CD14-positive monocyte (primary cell): ENCODE results near the gene FAM120B. TPM values are rescaled to one million over a fixed set of nuclear protein-coding genes. Genes with fewer than 3 reads are reported as not detected.

Source experiments
- DNase-seq, 3 donors: peaks; one replicate each; pipeline ENCODE4 v3.0.0-alpha.2; 2011 to 2022
- H2AFZ ChIP-seq: 2 replicates; pipeline ENCODE4 v1.6.0; 2012; ENCODE audit warnings: mild to moderate bottlenecking, low read depth, low read length, inconsistent platforms; ENCODE audit not compliant: insufficient read depth, poor library complexity, severe bottlenecking
- H3K27ac ChIP-seq, 2 donors: 1 replicate in 1 of 2; 2 replicates in 1 of 2; pipeline ENCODE4 v1.5.1; 2012 to 2013; ENCODE audit warnings: low read length in 2 of 2, control low read depth in 1 of 2, inconsistent platforms in 1 of 2, low read depth in 1 of 2, mild to moderate bottlenecking in 1 of 2
- H3K27me3 ChIP-seq, 2 donors: one replicate each; pipeline versions ENCODE4 v1.6.0 to v1.6.1; 2011 to 2013; ENCODE audit warnings: low read length in 2 of 2; ENCODE audit not compliant: control insufficient read depth in 2 of 2, insufficient read depth in 2 of 2
- H3K36me3 ChIP-seq, 2 donors: replicated peaks in 1 of 2; 1 replicate in 1 of 2; 2 replicates in 1 of 2; pipeline versions ENCODE4 v1.5.1 to v1.6.1; 2012 to 2013; ENCODE audit warnings: low read length in 2 of 2, control low read depth in 1 of 2, inconsistent platforms in 1 of 2, mild to moderate bottlenecking in 1 of 2; ENCODE audit not compliant: insufficient read depth in 2 of 2, control insufficient read depth in 1 of 2
- H3K4me1 ChIP-seq, 2 donors: 1 replicate in 1 of 2; 2 replicates in 1 of 2; pipeline versions ENCODE4 v1.5.1 to v1.6.1; 2012 to 2013; ENCODE audit warnings: low read length in 2 of 2, control low read depth in 1 of 2, inconsistent platforms in 1 of 2, mild to moderate bottlenecking in 1 of 2, moderate library complexity in 1 of 2; ENCODE audit not compliant: insufficient read depth in 2 of 2, control insufficient read depth in 1 of 2
- H3K4me2 ChIP-seq: replicated peaks from 2 replicates; pipeline ENCODE3; 2012; ENCODE audit warnings: low read length, moderate library complexity, mild to moderate bottlenecking; ENCODE audit not compliant: poor library complexity, severe bottlenecking; ENCODE audit errors: extremely low read depth
- H3K4me3 ChIP-seq, 3 experiments: fragments of 200-600 bp in 1 of 3; sonication (generic) in 1 of 3; replicated peaks in 1 of 3; 1 replicate in 2 of 3; 2 replicates in 1 of 3; pipeline ENCODE4 v1.5.1; 2011 to 2013; ENCODE audit warnings: low read length in 3 of 3, mild to moderate bottlenecking in 3 of 3, control low read depth in 2 of 3, low read depth in 2 of 3, inconsistent platforms in 1 of 3, moderate library complexity in 1 of 3
- H3K79me2 ChIP-seq: 2 replicates; pipeline ENCODE4 v1.6.0; 2012; ENCODE audit warnings: mild to moderate bottlenecking, control low read depth, inconsistent platforms, low read length, moderate library complexity; ENCODE audit not compliant: insufficient read depth
- H3K9ac ChIP-seq: 2 replicates; pipeline ENCODE4 v1.6.0; 2017; ENCODE audit warnings: low read length, mild to moderate bottlenecking; ENCODE audit not compliant: insufficient read depth, poor library complexity, severe bottlenecking
- H3K9me3 ChIP-seq, 2 donors: replicated peaks in 1 of 2; 1 replicate in 1 of 2; 2 replicates in 1 of 2; pipeline versions ENCODE4 v1.5.1 to v1.6.1; 2012 to 2013; ENCODE audit warnings: low read length in 2 of 2, control low read depth in 1 of 2; ENCODE audit not compliant: control insufficient read depth in 1 of 2, insufficient read depth in 1 of 2
- H4K20me1 ChIP-seq: 2 replicates; pipeline ENCODE4 v1.6.0; 2012; ENCODE audit warnings: mild to moderate bottlenecking, low read length, control low read depth, moderate library complexity; ENCODE audit not compliant: insufficient read depth
- H3K27ac Mint-ChIP-seq, 7 donors: one replicate each; pipeline ENCODE4 v1.8.0; 2020; ENCODE audit warnings: mild to moderate bottlenecking in 7 of 7, mixed read lengths in 7 of 7, moderate library complexity in 6 of 7, inconsistent platforms in 2 of 7
- H3K27me3 Mint-ChIP-seq, 3 donors: one replicate each; pipeline ENCODE4 v1.8.0; 2021 to 2022; ENCODE audit warnings: low read depth in 3 of 3, mild to moderate bottlenecking in 3 of 3, mixed read lengths in 3 of 3, moderate library complexity in 3 of 3, inconsistent platforms in 1 of 3
- H3K36me3 Mint-ChIP-seq, 2 donors: one replicate each; pipeline ENCODE4 v1.8.0; 2020; ENCODE audit warnings: mixed read lengths in 2 of 2, inconsistent platforms in 1 of 2, mild to moderate bottlenecking in 1 of 2
- H3K4me1 Mint-ChIP-seq: one replicate; pipeline ENCODE4 v1.8.0; 2020; ENCODE audit warnings: mild to moderate bottlenecking, mixed read lengths
- H3K4me3 Mint-ChIP-seq, 2 donors: one replicate each; pipeline ENCODE4 v1.8.0; 2020; ENCODE audit warnings: mild to moderate bottlenecking in 2 of 2, mixed read lengths in 2 of 2, moderate library complexity in 1 of 2
- H3K9me3 Mint-ChIP-seq, 7 donors: one replicate each; pipeline ENCODE4 v1.8.0; 2020 to 2022; ENCODE audit warnings: mixed read lengths in 7 of 7, mild to moderate bottlenecking in 6 of 7, moderate library complexity in 6 of 7, inconsistent platforms in 2 of 7
- WGBS: methylation state at CpG from one replicate; pipeline ENCODE4 v1.1.5; 2013; ENCODE audit warnings: missing lambda C conversion rate; ENCODE audit not compliant: insufficient coverage; 5-methylcytosine and 5-hydroxymethylcytosine counted together
- intact Hi-C, 2 donors: fragments of 100-400 bp; cut with micrococcal nuclease; formaldehyde crosslinking; loops; one replicate each; pipeline versions ENCODE4 v1.15.0 to v1.15.1; 2023
- polyA plus RNA-seq, 3 donors: library from polyadenylated mRNA; depleted of rRNA in 1 of 3; unstranded in 2 of 3; stranded (reverse) in 1 of 3; fragments of 300-500 nt in 2 of 3; fragments of >200 nt in 1 of 3; fragmentation: Illumina TruSeq in 2 of 3; gene quantifications; 1 replicate in 2 of 3; 2 replicates in 1 of 3; pipeline ENCODE4 v1.2.3, GENCODE V29; 2012 to 2021
- TF ChIP-seq, protein P1 (sequence below): fragments of 200-600 bp; IDR thresholded peaks from one replicate; pipeline ENCODE4 v1.8.0; 2022; ENCODE audit warnings: antibody characterized with exemption, mild to moderate bottlenecking

The FAM120B gene
- polyA plus RNA-seq, 3 donors: 10.6 to 20.2 (median 11.2) TPM

- Histone ChIP-seq H3K4me1 (no peaks in the 10 kb centered on the region), H2AFZ (no peak overlapping the region), H3K27ac (no peak overlapping the region), H3K36me3 (no peaks in the 10 kb centered on the region), H3K79me2 (no peaks in the 10 kb centered on the region), H3K9ac (no peak overlapping the region), H3K27me3 (no peaks in the 10 kb centered on the region), H3K4me3 (no peak overlapping the region), H4K20me1 (no peaks in the 10 kb centered on the region), H3K4me2 (no peak overlapping the region), H3K9me3 (no peaks in the 10 kb centered on the region)
- Mint-ChIP-seq H3K4me1 (no peaks in the 10 kb centered on the region), H3K27ac (no peak overlapping the region), H3K4me3 (no peak overlapping the region), H3K36me3 (no peaks in the 10 kb centered on the region), H3K27me3 (peaks cover 0 to 8% (median 6%) of the 10 kb centered on the region in 3 donors), H3K9me3 (no peaks in the 10 kb centered on the region)
- WGBS: 68% methylated on average over 15 of the region's 15 CpGs
- DNase-seq: no peak
- intact Hi-C loops: no loop called here
- TF ChIP-seq, protein P1, sequence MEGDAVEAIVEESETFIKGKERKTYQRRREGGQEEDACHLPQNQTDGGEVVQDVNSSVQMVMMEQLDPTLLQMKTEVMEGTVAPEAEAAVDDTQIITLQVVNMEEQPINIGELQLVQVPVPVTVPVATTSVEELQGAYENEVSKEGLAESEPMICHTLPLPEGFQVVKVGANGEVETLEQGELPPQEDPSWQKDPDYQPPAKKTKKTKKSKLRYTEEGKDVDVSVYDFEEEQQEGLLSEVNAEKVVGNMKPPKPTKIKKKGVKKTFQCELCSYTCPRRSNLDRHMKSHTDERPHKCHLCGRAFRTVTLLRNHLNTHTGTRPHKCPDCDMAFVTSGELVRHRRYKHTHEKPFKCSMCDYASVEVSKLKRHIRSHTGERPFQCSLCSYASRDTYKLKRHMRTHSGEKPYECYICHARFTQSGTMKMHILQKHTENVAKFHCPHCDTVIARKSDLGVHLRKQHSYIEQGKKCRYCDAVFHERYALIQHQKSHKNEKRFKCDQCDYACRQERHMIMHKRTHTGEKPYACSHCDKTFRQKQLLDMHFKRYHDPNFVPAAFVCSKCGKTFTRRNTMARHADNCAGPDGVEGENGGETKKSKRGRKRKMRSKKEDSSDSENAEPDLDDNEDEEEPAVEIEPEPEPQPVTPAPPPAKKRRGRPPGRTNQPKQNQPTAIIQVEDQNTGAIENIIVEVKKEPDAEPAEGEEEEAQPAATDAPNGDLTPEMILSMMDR: no peak
Measured at GRCh38 chr6:170444811-170445211, 138.3 kb downstream of the FAM120B start.

DNA sequence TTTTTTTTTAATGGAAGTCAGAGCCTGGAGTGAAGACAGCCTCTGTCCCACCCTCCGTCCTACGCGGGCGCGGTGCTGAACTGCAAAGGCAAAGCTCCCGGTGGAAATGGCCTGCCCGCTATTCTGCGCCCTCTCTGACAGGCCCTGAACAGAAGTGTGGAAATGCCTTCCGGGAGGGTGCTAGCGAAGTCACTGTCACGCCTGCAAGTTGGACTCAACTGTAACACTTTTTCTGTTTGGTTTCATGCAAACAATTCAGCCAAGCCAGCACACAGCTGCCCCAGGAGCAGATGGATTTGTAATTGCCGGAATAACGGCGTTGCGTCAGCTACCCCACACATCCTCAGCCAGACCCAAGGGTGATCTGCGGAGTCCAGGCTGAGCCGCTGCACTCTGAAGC lies 138.9 kb downstream of the FAM120B start:
- Mint-ChIP-seq H3K9me3 (peaks cover 0 to 1% (median 0%) of the 10 kb centered on the region in 7 donors), H3K36me3 (no peaks in the 10 kb centered on the region), H3K4me3 (no peak overlapping the region), H3K27me3 (peaks cover 0 to 6% (median 6%) of the 10 kb centered on the region in 3 donors), H3K27ac (no peak overlapping the region), H3K4me1 (no peaks in the 10 kb centered on the region)
- Histone ChIP-seq H3K4me2 (no peak overlapping the region), H2AFZ (no peak overlapping the region), H4K20me1 (no peaks in the 10 kb centered on the region), H3K4me3 (no peak overlapping the region), H3K9ac (no peak overlapping the region), H3K79me2 (no peaks in the 10 kb centered on the region), H3K4me1 (no peaks in the 10 kb centered on the region), H3K9me3 (no peaks in the 10 kb centered on the region), H3K27ac (no peak overlapping the region), H3K27me3 (no peaks in the 10 kb centered on the region), H3K36me3 (no peaks in the 10 kb centered on the region)
- 96% methylated on average over 17 of the region's 17 CpGs for WGBS
- DNase-seq: no peak
- intact Hi-C loops: no loop called here
- TF ChIP-seq, protein P1: no peak
